ENCODE data around the gene B4GALNT3. TPM values are rescaled to one million over a fixed set of nuclear protein-coding genes. Genes with fewer than 3 reads are reported as not detected.

Gene B4GALNT3
- total and polyA plus RNA-seq, 2 of the 13 experiments (the other 11 are each of a cell fraction or from before 2014, with no cell fraction given), result 3.2 to 4.4 TPM

DNA sequence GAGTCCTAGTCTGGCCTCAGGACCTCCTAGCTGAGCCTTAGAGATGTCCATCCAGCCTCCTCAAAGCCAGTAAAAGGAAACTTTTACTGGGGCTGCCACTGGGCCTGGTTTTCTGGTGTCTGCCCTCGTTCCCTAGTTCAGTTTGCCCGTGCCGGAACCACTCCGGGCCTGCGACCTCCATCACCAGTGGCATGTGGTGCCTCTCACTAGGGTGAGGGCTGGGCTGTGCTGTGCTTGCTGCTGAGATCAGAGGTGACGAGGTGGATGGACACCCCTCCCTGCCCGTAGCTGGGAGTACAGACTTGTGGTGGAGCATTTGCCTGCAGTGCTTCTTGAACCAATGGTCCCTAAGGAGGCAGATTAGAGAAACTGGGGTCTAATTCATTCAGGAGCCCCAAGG, 75.7 kb downstream of the B4GALNT3 start (continued):
- TF ChIP-seq, protein P1, sequence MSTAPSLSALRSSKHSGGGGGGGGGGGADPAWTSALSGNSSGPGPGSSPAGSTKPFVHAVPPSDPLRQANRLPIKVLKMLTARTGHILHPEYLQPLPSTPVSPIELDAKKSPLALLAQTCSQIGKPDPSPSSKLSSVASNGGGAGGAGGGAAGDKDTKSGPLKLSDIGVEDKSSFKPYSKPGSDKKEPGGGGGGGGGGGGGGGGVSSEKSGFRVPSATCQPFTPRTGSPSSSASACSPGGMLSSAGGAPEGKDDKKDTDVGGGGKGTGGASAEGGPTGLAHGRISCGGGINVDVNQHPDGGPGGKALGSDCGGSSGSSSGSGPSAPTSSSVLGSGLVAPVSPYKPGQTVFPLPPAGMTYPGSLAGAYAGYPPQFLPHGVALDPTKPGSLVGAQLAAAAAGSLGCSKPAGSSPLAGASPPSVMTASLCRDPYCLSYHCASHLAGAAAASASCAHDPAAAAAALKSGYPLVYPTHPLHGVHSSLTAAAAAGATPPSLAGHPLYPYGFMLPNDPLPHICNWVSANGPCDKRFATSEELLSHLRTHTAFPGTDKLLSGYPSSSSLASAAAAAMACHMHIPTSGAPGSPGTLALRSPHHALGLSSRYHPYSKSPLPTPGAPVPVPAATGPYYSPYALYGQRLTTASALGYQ (CRISPR knock-in tag; IDR thresholded peaks at IDR 0.05), result no peak
- TF ChIP-seq RARA (CRISPR knock-in tag; IDR thresholded peaks at IDR 0.05) (no peak), ZNF460 (CRISPR knock-in tag; IDR thresholded peaks at IDR 0.05; ENCODE audit: borderline replicate concordance) (no peak)
- TF ChIP-seq, protein P2, sequence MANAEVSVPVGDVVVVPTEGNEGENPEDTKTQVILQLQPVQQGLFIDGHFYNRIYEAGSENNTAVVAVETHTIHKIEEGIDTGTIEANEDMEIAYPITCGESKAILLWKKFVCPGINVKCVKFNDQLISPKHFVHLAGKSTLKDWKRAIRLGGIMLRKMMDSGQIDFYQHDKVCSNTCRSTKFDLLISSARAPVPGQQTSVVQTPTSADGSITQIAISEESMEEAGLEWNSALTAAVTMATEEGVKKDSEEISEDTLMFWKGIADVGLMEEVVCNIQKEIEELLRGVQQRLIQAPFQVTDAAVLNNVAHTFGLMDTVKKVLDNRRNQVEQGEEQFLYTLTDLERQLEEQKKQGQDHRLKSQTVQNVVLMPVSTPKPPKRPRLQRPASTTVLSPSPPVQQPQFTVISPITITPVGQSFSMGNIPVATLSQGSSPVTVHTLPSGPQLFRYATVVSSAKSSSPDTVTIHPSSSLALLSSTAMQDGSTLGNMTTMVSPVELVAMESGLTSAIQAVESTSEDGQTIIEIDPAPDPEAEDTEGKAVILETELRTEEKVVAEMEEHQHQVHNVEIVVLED (CRISPR knock-in tag; IDR thresholded peaks at IDR 0.05; ENCODE audit: borderline replicate concordance), result no peak
- TF ChIP-seq, protein P3, sequence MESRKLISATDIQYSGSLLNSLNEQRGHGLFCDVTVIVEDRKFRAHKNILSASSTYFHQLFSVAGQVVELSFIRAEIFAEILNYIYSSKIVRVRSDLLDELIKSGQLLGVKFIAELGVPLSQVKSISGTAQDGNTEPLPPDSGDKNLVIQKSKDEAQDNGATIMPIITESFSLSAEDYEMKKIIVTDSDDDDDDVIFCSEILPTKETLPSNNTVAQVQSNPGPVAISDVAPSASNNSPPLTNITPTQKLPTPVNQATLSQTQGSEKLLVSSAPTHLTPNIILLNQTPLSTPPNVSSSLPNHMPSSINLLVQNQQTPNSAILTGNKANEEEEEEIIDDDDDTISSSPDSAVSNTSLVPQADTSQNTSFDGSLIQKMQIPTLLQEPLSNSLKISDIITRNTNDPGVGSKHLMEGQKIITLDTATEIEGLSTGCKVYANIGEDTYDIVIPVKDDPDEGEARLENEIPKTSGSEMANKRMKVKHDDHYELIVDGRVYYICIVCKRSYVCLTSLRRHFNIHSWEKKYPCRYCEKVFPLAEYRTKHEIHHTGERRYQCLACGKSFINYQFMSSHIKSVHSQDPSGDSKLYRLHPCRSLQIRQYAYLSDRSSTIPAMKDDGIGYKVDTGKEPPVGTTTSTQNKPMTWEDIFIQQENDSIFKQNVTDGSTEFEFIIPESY (CRISPR knock-in tag; IDR thresholded peaks at IDR 0.05), result no peak

DNA sequence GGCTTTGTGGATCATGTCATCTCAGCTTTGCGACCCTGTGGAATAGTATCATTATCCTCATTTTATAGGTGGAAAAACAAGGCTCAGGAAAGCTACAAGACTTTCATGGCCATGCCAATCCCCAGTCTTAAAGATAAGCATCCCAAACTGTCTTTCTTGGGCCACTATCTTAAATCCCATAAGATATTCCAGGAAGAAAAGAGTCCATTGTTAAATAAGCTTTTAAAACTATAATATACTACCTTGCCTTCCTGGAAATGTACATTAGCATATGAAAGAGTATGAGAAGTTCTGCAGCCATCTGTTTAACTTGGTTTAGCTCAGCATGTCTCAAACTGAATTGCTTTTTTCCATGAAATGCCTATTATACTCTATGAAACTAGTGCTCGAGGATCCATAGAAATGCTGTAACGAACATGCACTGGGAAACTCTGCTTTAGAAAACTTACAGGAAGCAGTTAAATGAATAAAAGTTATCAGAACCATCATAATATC, 77.1 kb downstream of the B4GALNT3 start:
- Histone ChIP-seq H3K79me2 (ENCODE audit: insufficient read depth, low read length) (no peaks in the 10 kb centered on the region), H3K36me3 (replicated peaks in 1 of 2; ENCODE audit: control insufficient read depth in 1 of 2, insufficient read depth in 2 of 2, low read length in 2 of 2) (no peaks in the 10 kb centered on the region), H3K27me3 (ENCODE audit: control insufficient read depth in 1 of 2, insufficient read depth in 2 of 2, low read length in 2 of 2) (no peaks in the 10 kb centered on the region; a peak in 1 of 5 replicates), H3K4me1 (ENCODE audit: insufficient read depth, low read length) (no peaks in the 10 kb centered on the region), H3K4me3 (replicated peaks in 1 of 3; ENCODE audit: insufficient read depth in 1 of 3, low read depth in 2 of 3, low read length in 3 of 3) (no peak overlapping the region), H3K9ac (ENCODE audit: insufficient read depth, low read depth, low read length) (no peak overlapping the region), H3K27ac (ENCODE audit: extremely low read length, insufficient read depth, low read length) (no peak overlapping the region), H3K9me3 (ENCODE audit: low read length) (no peaks in the 10 kb centered on the region), H3K4me2 (ENCODE audit: low read depth, low read length) (no peak overlapping the region), H4K20me1 (ENCODE audit: insufficient read depth, low read length) (no peaks in the 10 kb centered on the region), H2AFZ (ENCODE audit: low read length) (no peak overlapping the region)
- POLR2A ChIA-PET, result no interaction called here
- CTCF ChIA-PET (ENCODE audit: low intra/inter-chr PET ratio, low total read pairs), result no interaction called here
- intact Hi-C loops (cut with micrococcal nuclease; ENCODE audit: unreplicated experiment), result no loop called here
- BruUV-seq (replicated peaks), result no TSS peak
- DNase-seq (ENCODE audit: low spot score), result no peak
- no peak for FAIRE-seq
- WGBS (ENCODE audit: low lambda C conversion rate), result 71% methylated on average over 3 of the region's 3 CpGs
- no peak for ATAC-seq
- in situ Hi-C loops (cut with HindIII; ENCODE audit: extremely low pct_ligation_motif_present, low pct_unique_long_range_greater_than_20kb), result no loop called here
- TF ChIP-seq NBN (conservative IDR thresholded peaks at IDR 0.05), result no peak
- no peak for TF ChIP-seq ZNF446 (CRISPR knock-in tag; IDR thresholded peaks at IDR 0.05)
- TF ChIP-seq IRF2 (CRISPR knock-in tag; IDR thresholded peaks at IDR 0.05), result no peak
- TF ChIP-seq, protein P4, sequence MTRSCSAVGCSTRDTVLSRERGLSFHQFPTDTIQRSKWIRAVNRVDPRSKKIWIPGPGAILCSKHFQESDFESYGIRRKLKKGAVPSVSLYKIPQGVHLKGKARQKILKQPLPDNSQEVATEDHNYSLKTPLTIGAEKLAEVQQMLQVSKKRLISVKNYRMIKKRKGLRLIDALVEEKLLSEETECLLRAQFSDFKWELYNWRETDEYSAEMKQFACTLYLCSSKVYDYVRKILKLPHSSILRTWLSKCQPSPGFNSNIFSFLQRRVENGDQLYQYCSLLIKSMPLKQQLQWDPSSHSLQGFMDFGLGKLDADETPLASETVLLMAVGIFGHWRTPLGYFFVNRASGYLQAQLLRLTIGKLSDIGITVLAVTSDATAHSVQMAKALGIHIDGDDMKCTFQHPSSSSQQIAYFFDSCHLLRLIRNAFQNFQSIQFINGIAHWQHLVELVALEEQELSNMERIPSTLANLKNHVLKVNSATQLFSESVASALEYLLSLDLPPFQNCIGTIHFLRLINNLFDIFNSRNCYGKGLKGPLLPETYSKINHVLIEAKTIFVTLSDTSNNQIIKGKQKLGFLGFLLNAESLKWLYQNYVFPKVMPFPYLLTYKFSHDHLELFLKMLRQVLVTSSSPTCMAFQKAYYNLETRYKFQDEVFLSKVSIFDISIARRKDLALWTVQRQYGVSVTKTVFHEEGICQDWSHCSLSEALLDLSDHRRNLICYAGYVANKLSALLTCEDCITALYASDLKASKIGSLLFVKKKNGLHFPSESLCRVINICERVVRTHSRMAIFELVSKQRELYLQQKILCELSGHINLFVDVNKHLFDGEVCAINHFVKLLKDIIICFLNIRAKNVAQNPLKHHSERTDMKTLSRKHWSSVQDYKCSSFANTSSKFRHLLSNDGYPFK (CRISPR knock-in tag; IDR thresholded peaks at IDR 0.05; ENCODE audit: borderline replicate concordance), result no peak
- no peak for TF ChIP-seq ZZZ3 (CRISPR knock-in tag; IDR thresholded peaks at IDR 0.05; ENCODE audit: borderline replicate concordance)
- TF ChIP-seq, protein P5, sequence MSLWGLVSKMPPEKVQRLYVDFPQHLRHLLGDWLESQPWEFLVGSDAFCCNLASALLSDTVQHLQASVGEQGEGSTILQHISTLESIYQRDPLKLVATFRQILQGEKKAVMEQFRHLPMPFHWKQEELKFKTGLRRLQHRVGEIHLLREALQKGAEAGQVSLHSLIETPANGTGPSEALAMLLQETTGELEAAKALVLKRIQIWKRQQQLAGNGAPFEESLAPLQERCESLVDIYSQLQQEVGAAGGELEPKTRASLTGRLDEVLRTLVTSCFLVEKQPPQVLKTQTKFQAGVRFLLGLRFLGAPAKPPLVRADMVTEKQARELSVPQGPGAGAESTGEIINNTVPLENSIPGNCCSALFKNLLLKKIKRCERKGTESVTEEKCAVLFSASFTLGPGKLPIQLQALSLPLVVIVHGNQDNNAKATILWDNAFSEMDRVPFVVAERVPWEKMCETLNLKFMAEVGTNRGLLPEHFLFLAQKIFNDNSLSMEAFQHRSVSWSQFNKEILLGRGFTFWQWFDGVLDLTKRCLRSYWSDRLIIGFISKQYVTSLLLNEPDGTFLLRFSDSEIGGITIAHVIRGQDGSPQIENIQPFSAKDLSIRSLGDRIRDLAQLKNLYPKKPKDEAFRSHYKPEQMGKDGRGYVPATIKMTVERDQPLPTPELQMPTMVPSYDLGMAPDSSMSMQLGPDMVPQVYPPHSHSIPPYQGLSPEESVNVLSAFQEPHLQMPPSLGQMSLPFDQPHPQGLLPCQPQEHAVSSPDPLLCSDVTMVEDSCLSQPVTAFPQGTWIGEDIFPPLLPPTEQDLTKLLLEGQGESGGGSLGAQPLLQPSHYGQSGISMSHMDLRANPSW (CRISPR knock-in tag; IDR thresholded peaks at IDR 0.05; ENCODE audit: borderline replicate concordance), result no peak
- no peak for TF ChIP-seq TOE1 (CRISPR knock-in tag; IDR thresholded peaks at IDR 0.05)
